Germinal center (tissue), 1 donor: Measurements from ENCODE around the gene BICDL1.
"Not testable (repeated sequence)": the region's sequence is repeated elsewhere in the genome, so short reads cannot be mapped to it uniquely, and the experiment has no call there.

Source experiments
- DNase-seq: peaks from one replicate; pipeline ENCODE4 v3.0.0; 2012; ENCODE audit warnings: mixed read lengths, low spot score

The BICDL1 gene

GRCh38 chr12:119988472-119989360, at the start of gene BICDL1:
Gene BICDL1 (plus strand): TSS chr12:119989236. CDS start chr12:119989869, 633 bp downstream.
- DNase-seq: peak; percentile 96

GRCh38 chr12:119940897-119941296, 48.1 kb upstream of the BICDL1 start:
- no peak for DNase-seq

- no peak for DNase-seq
These were observed 46.6 kb upstream of the BICDL1 start for GRCh38 chr12:119942386-119942785.

GRCh38 chr12:119946213-119946612, 42.8 kb upstream of the BICDL1 start:
- DNase-seq: no peak

GRCh38 chr12:119949145-119949544, 39.9 kb upstream of the BICDL1 start:
- DNase-seq: no peak

- no peak for DNase-seq
These were observed 39.4 kb upstream of the BICDL1 start for GRCh38 chr12:119949594-119949993.

- DNase-seq: no peak
These were observed 33.0 kb upstream of the BICDL1 start for GRCh38 chr12:119956047-119956446.

GRCh38 chr12:119957135-119957534, 31.9 kb upstream of the BICDL1 start:
- no peak for DNase-seq

GRCh38 chr12:119959435-119959834, 29.6 kb upstream of the BICDL1 start:
- DNase-seq: no peak

GRCh38 chr12:119964123-119964522, 24.9 kb upstream of the BICDL1 start:
- DNase-seq: no peak

GRCh38 chr12:119964929-119965328, 24.1 kb upstream of the BICDL1 start:
- DNase-seq: no peak

- no peak for DNase-seq
These were observed 8.8 kb upstream of the BICDL1 start for GRCh38 chr12:119980242-119980641.

- DNase-seq: not testable (repeated sequence)
These were observed 8.3 kb upstream of the BICDL1 start for GRCh38 chr12:119980702-119981101.

- peak; percentile 57 for DNase-seq
These were observed 310 bp downstream of the BICDL1 start for GRCh38 chr12:119989361-119989730.

GRCh38 chr12:119989731-119990381, 820 bp downstream of the BICDL1 start:
- DNase-seq: peak; percentile 71

- DNase-seq: peak; percentile 42
These were observed 1.4 kb downstream of the BICDL1 start for GRCh38 chr12:119990382-119990874.

GRCh38 chr12:119992129-119992705, 3.2 kb downstream of the BICDL1 start:
- DNase-seq: no peak

GRCh38 chr12:119994892-119995658, 6.0 kb downstream of the BICDL1 start:
- no peak for DNase-seq

- no peak for DNase-seq
These were observed 7.4 kb downstream of the BICDL1 start for GRCh38 chr12:119996417-119996816.

GRCh38 chr12:119998471-119999245, 9.6 kb downstream of the BICDL1 start:
- DNase-seq: no peak

GRCh38 chr12:120000556-120000955, 11.5 kb downstream of the BICDL1 start:
- no peak for DNase-seq
